Mesendoderm (in vitro differentiated cells): ENCODE measurements around the gene FAM186B.

Experiments
- DNase-seq: peaks from one replicate; pipeline ENCODE4 v3.0.0; 2013
- H2AK5ac ChIP-seq: 2 replicates; pipeline ENCODE4 v1.6.1; 2013; ENCODE audit warnings: low read length, inconsistent platforms
- H2BK120ac ChIP-seq: 2 replicates; pipeline ENCODE4 v1.6.1; 2013; ENCODE audit warnings: low read depth, mild to moderate bottlenecking, low read length, moderate library complexity, mixed read lengths
- H2BK15ac ChIP-seq: replicated peaks from 2 replicates; pipeline ENCODE4 v1.6.1; 2013; ENCODE audit warnings: low read depth, mild to moderate bottlenecking, moderate library complexity
- H2BK5ac ChIP-seq: 2 replicates; pipeline ENCODE4 v1.6.1; 2013; ENCODE audit warnings: low read length, inconsistent platforms
- H3K18ac ChIP-seq: 2 replicates; pipeline ENCODE4 v1.6.1; 2013; ENCODE audit warnings: mild to moderate bottlenecking, low read length, mixed read lengths
- H3K23ac ChIP-seq: one replicate; pipeline ENCODE4 v1.6.1; 2013; ENCODE audit warnings: low read length
- H3K27ac ChIP-seq: 2 replicates; pipeline ENCODE4 v1.5.1; 2013; ENCODE audit warnings: low read depth, mild to moderate bottlenecking, inconsistent platforms, low read length, moderate library complexity
- H3K27me3 ChIP-seq: 2 replicates; pipeline ENCODE4 v1.6.1; 2013; ENCODE audit warnings: low read length, control low read depth, mild to moderate bottlenecking, inconsistent platforms; ENCODE audit not compliant: insufficient read depth, poor library complexity
- H3K36me3 ChIP-seq: 2 replicates; pipeline ENCODE4 v1.6.1; 2013; ENCODE audit warnings: low read length, inconsistent platforms; ENCODE audit not compliant: control insufficient read depth, insufficient read depth
- H3K4ac ChIP-seq: one replicate; pipeline ENCODE4 v1.6.1; 2013; ENCODE audit warnings: low read depth, mild to moderate bottlenecking, low read length, moderate library complexity
- H3K4me1 ChIP-seq: 2 replicates; pipeline ENCODE4 v1.6.1; 2013; ENCODE audit warnings: low read depth, low read length, inconsistent platforms; ENCODE audit not compliant: control insufficient read depth
- H3K4me2 ChIP-seq: 2 replicates; pipeline ENCODE4 v1.6.1; 2013; ENCODE audit warnings: low read length
- H3K4me3 ChIP-seq: 2 replicates; pipeline ENCODE4 v1.5.1; 2013; ENCODE audit warnings: mild to moderate bottlenecking, low read length
- H3K56ac ChIP-seq: one replicate; pipeline ENCODE4 v1.6.1; 2013; ENCODE audit warnings: low read length
- H3K79me1 ChIP-seq: 2 replicates; pipeline ENCODE4 v1.6.1; 2013; ENCODE audit warnings: low read length, inconsistent platforms
- H3K79me2 ChIP-seq: 2 replicates; pipeline ENCODE4 v1.6.1; 2013; ENCODE audit warnings: mild to moderate bottlenecking, low read length; ENCODE audit not compliant: control insufficient read depth, insufficient read depth
- H3K9ac ChIP-seq: 2 replicates; pipeline ENCODE4 v1.6.1; 2013; ENCODE audit warnings: low read length, inconsistent platforms
- H4K5ac ChIP-seq: one replicate; pipeline ENCODE4 v1.6.1; 2013; ENCODE audit warnings: low read length
- H4K8ac ChIP-seq: one replicate; pipeline ENCODE4 v1.6.1; 2013; ENCODE audit warnings: low read depth, mild to moderate bottlenecking, control low read depth, low read length, moderate library complexity
- WGBS: extraction: QIAGEN DNeasy Blood & Tissue Kit; methylation state at CpG from one replicate; pipeline ENCODE4 v1.1.7; 2013; ENCODE audit warnings: low lambda C conversion rate, missing lambda C conversion rate; ENCODE audit not compliant: insufficient coverage; ENCODE audit errors: extremely low coverage; 5-methylcytosine and 5-hydroxymethylcytosine counted together

Gene FAM186B

GRCh38 chr12:49580572-49581535 lies 24.6 kb downstream of the FAM186B start:
- Histone ChIP-seq H3K9ac (no peak overlapping the region), H3K36me3 (no peaks in the 10 kb centered on the region), H3K18ac (no peak overlapping the region), H3K79me2 (no peaks in the 10 kb centered on the region), H4K5ac (no peak overlapping the region), H2BK120ac (no peak overlapping the region), H3K4ac (no peak overlapping the region), H3K23ac (no peak overlapping the region), H3K56ac (peak overlapping the region; percentile 47), H4K8ac (no peak overlapping the region), H2BK15ac (no peak overlapping the region), H2BK5ac (no peak overlapping the region), H3K27me3 (no peaks in the 10 kb centered on the region), H3K4me2 (no peak overlapping the region), H3K79me1 (peaks cover 6% of the 10 kb centered on the region), H3K4me3 (no peak overlapping the region), H3K27ac (no peak overlapping the region), H2AK5ac (no peak overlapping the region), H3K4me1 (no peaks in the 10 kb centered on the region)
- peak; percentile 95 for DNase-seq
- WGBS = no CpG with 5 or more reads among the region's 8 CpGs

GRCh38 chr12:49578471-49579112 lies 26.8 kb downstream of the FAM186B start:
- Histone ChIP-seq H2BK120ac (no peak overlapping the region), H3K27ac (no peak overlapping the region), H2BK5ac (no peak overlapping the region), H3K18ac (no peak overlapping the region), H3K79me2 (no peaks in the 10 kb centered on the region), H4K5ac (no peak overlapping the region), H4K8ac (no peak overlapping the region), H3K4ac (no peak overlapping the region), H3K4me3 (no peak overlapping the region), H2AK5ac (no peak overlapping the region), H2BK15ac (no peak overlapping the region), H3K4me2 (no peak overlapping the region), H3K36me3 (no peaks in the 10 kb centered on the region), H3K23ac (no peak overlapping the region), H3K79me1 (peaks cover 6% of the 10 kb centered on the region), H3K27me3 (no peaks in the 10 kb centered on the region), H3K4me1 (no peaks in the 10 kb centered on the region), H3K56ac (no peak overlapping the region), H3K9ac (no peak overlapping the region)
- no peak for DNase-seq
- WGBS = no CpG with 5 or more reads among the region's 13 CpGs

GRCh38 chr12:49577589-49578315 lies 27.7 kb downstream of the FAM186B start:
- H3K4me1 ChIP-seq = no peaks in the 10 kb centered on the region
- H4K5ac ChIP-seq = no peak overlapping the region
- no peak overlapping the region for H2BK120ac ChIP-seq
- no peak overlapping the region for H3K4me3 ChIP-seq
- no peak overlapping the region for H4K8ac ChIP-seq
- no peak overlapping the region for H3K18ac ChIP-seq
- no peaks in the 10 kb centered on the region for H3K79me2 ChIP-seq
- no CpG with 5 or more reads among the region's 9 CpGs for WGBS
- H3K56ac ChIP-seq = no peak overlapping the region
- no peaks in the 10 kb centered on the region for H3K27me3 ChIP-seq
- peaks cover 7% of the 10 kb centered on the region for H3K79me1 ChIP-seq
- no peak overlapping the region for H3K23ac ChIP-seq
- H3K4me2 ChIP-seq = no peak overlapping the region
- H2AK5ac ChIP-seq = no peak overlapping the region
- H3K36me3 ChIP-seq = no peaks in the 10 kb centered on the region
- H2BK5ac ChIP-seq = no peak overlapping the region
- no peak for DNase-seq
- no peak overlapping the region for H3K9ac ChIP-seq
- H2BK15ac ChIP-seq = no peak overlapping the region
- H3K4ac ChIP-seq = no peak overlapping the region
- no peak overlapping the region for H3K27ac ChIP-seq

GRCh38 chr12:49568442-49569162 lies 36.8 kb downstream of the FAM186B start:
- Histone ChIP-seq H2BK120ac (no peak overlapping the region), H3K9ac (peak overlapping the region; percentile 100), H3K27ac (peak overlapping the region; percentile 11), H3K36me3 (no peaks in the 10 kb centered on the region), H3K79me1 (peaks cover 22% of the 10 kb centered on the region), H3K4me3 (peak overlapping the region; percentile 100), H2BK5ac (no peak overlapping the region), H3K18ac (no peak overlapping the region), H2AK5ac (no peak overlapping the region), H2BK15ac (no peak overlapping the region), H4K5ac (no peak overlapping the region), H3K27me3 (no peaks in the 10 kb centered on the region), H3K4ac (no peak overlapping the region), H3K79me2 (peaks cover 13% of the 10 kb centered on the region), H4K8ac (peak overlapping the region; percentile 68), H3K23ac (no peak overlapping the region), H3K56ac (peak overlapping the region; percentile 100), H3K4me1 (peaks cover 4% of the 10 kb centered on the region), H3K4me2 (peak overlapping the region; percentile 10)
- no CpG with 5 or more reads among the region's 19 CpGs for WGBS
- no peak for DNase-seq

- Histone ChIP-seq H3K79me2 (peaks cover 13% of the 10 kb centered on the region), H2BK15ac (no peak within 1 kb of the TSS), H4K8ac (peak within 1 kb of the TSS; percentile 68), H3K27me3 (no peaks in the 10 kb centered on the region), H2BK120ac (no peak within 1 kb of the TSS), H2BK5ac (peak within 1 kb of the TSS; percentile 85), H3K4me3 (peak within 1 kb of the TSS; percentile 100), H3K18ac (peak within 1 kb of the TSS; percentile 8), H3K4me2 (peak within 1 kb of the TSS; percentile 98), H3K9ac (peak within 1 kb of the TSS; percentile 100), H3K27ac (peak within 1 kb of the TSS; percentile 47), H2AK5ac (peak within 1 kb of the TSS; percentile 89), H3K23ac (peak within 1 kb of the TSS; percentile 76), H3K56ac (peak within 1 kb of the TSS; percentile 100), H3K4me1 (peaks cover 4% of the 10 kb centered on the region), H3K79me1 (peaks cover 21% of the 10 kb centered on the region), H3K36me3 (no peaks in the 10 kb centered on the region), H3K4ac (no peak within 1 kb of the TSS), H4K5ac (peak within 1 kb of the TSS; percentile 79)
- peak; percentile 95 for DNase-seq
- WGBS = no CpG with 5 or more reads among the region's 54 CpGs
These were observed 37.6 kb downstream of the FAM186B start, which contains the start of gene MCRS1 for GRCh38 chr12:49567611-49568441. MCRS1 (minus strand) TSS chr12:49568142; CDS start chr12:49566731, 1,411 bp downstream.
